ENCODE measurements around the gene CRYL1.

DNA sequence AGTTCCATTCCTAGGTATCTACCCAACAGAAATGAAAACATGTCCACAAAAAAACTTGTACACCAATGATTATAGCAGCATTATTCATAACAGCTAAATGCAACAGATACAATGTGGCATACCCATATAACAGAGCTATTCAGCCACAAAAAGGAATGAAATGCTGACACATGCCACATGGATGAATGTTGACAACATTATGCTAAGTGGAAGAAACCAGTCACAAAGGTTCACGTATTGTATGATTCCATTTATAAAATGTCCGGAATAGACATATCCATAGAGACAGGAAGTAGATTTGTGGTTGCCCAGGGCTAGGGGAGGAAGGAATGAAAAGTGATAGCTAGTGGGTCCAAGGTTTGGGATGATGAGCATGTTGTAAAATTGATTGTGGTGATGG, 10.8 kb downstream of the CRYL1 start:
- TF ChIP-seq CTCF (IDR thresholded peaks at IDR 0.05) = no peak
- no peak for TF ChIP-seq EZH2 (IDR thresholded peaks at IDR 0.05; ENCODE audit: borderline replicate concordance, insufficient read depth, low read depth, low read length, poor library complexity, severe bottlenecking)
